Measurements from ENCODE around the gene TBC1D23. TPM values are rescaled to one million over a fixed set of nuclear protein-coding genes. Genes with fewer than 3 reads are reported as not detected.

The TBC1D23 gene
- total RNA-seq, 1 experiment from 2014 or later, result 37.9 TPM

GRCh38 chr3:100361897-100362296 lies 101.1 kb downstream of the TBC1D23 start:
- no peak overlapping the region for H3K27ac ChIP-seq (ENCODE audit: low read length)

GRCh38 chr3:100364421-100364820 lies 103.6 kb downstream of the TBC1D23 start:
- H3K79me2 ChIP-seq (ENCODE audit: low read length), result no peaks in the 10 kb centered on the region
- H3K9me3 ChIP-seq (ENCODE audit: low read length), result no peaks in the 10 kb centered on the region
- no peaks in the 10 kb centered on the region for H3K27me3 ChIP-seq (ENCODE audit: low read length)
- no peaks in the 10 kb centered on the region for H3F3A ChIP-seq (ENCODE audit: low read length, unreplicated experiment)
- CTCF ChIA-PET, result no interaction called here
- H3K4me1 ChIP-seq (ENCODE audit: insufficient read depth, low read length), result peaks cover 16% of the 10 kb centered on the region
- no TSS peak for BruUV-seq (replicated peaks)
- DNase-seq, result no peak
- H3K36me3 ChIP-seq (ENCODE audit: low read depth, low read length), result peaks cover 81% of the 10 kb centered on the region
- TF ChIP-seq CTCF (conservative IDR thresholded peaks at IDR 0.05; ENCODE audit: low read depth, low read length) (no peak), EZH2phosphoT487 (IDR thresholded peaks at IDR 0.05; ENCODE audit: borderline replicate concordance, low read length) (no peak), EZH2 (IDR thresholded peaks at IDR 0.05; ENCODE audit: low read length, unreplicated experiment) (no peak)
- no peak overlapping the region for H3K27ac ChIP-seq (ENCODE audit: low read length)
- intact Hi-C loops (cut with micrococcal nuclease), result no loop called here
- 0 out of 2 replicates have a peak, but pooled peaks cover 7% of the 10 kb centered on the region for H4K20me1 ChIP-seq (ENCODE audit: low read length)
- no peaks in the 10 kb centered on the region for H3K9me2 ChIP-seq (replicated peaks; ENCODE audit: low read length)
- no peak overlapping the region for H2AFZ ChIP-seq (ENCODE audit: low read length)
- H3K4me2 ChIP-seq (ENCODE audit: low read length), result no peak overlapping the region
- POLR2A ChIA-PET (ENCODE audit: unreplicated experiment), result no interaction called here
- H3K4me3 ChIP-seq (ENCODE audit: low read length), result no peak overlapping the region
- ATAC-seq, result no peak
- H3K9ac ChIP-seq (ENCODE audit: low read length), result no peak overlapping the region

More at GRCh38 chr3:100361897-100362296, 101.1 kb downstream of the TBC1D23 start:
- ATAC-seq, result no peak
- Histone ChIP-seq H3K9me2 (replicated peaks; ENCODE audit: low read length) (no peaks in the 10 kb centered on the region), H3K9me3 (ENCODE audit: low read length) (no peaks in the 10 kb centered on the region), H3K27me3 (ENCODE audit: low read length) (no peaks in the 10 kb centered on the region), H3K9ac (ENCODE audit: low read length) (no peak overlapping the region), H3K4me1 (ENCODE audit: insufficient read depth, low read length) (peaks cover 16% of the 10 kb centered on the region), H3K4me2 (ENCODE audit: low read length) (no peak overlapping the region), H3F3A (ENCODE audit: low read length, unreplicated experiment) (no peaks in the 10 kb centered on the region), H3K4me3 (ENCODE audit: low read length) (no peak overlapping the region), H3K79me2 (ENCODE audit: low read length) (no peaks in the 10 kb centered on the region), H4K20me1 (ENCODE audit: low read length) (0 out of 2 replicates have a peak, but pooled peaks cover 7% of the 10 kb centered on the region), H2AFZ (ENCODE audit: low read length) (no peak overlapping the region), H3K36me3 (ENCODE audit: low read depth, low read length) (peaks cover 68% of the 10 kb centered on the region)
- DNase-seq, result no peak
- BruUV-seq (replicated peaks), result TSS peak; percentile 1
- ChIA-PET CTCF (no interaction called here), POLR2A (ENCODE audit: unreplicated experiment) (no interaction called here)
- no peak for TF ChIP-seq EZH2 (IDR thresholded peaks at IDR 0.05; ENCODE audit: low read length, unreplicated experiment)
- no peak for TF ChIP-seq EZH2phosphoT487 (IDR thresholded peaks at IDR 0.05; ENCODE audit: borderline replicate concordance, low read length)
- TF ChIP-seq CTCF (conservative IDR thresholded peaks at IDR 0.05; ENCODE audit: low read depth, low read length), result no peak
- intact Hi-C loops (cut with micrococcal nuclease), result no loop called here

GRCh38 chr3:100366424-100366823 lies 105.6 kb downstream of the TBC1D23 start:
- DNase-seq, result no peak
- intact Hi-C loops (cut with micrococcal nuclease), result no loop called here
- ChIA-PET CTCF (no interaction called here), POLR2A (ENCODE audit: unreplicated experiment) (no interaction called here)
- H3K27ac ChIP-seq (ENCODE audit: low read length), result no peak overlapping the region
- ATAC-seq, result no peak
- BruUV-seq (replicated peaks), result no TSS peak
- no peak overlapping the region for H3K4me2 ChIP-seq (ENCODE audit: low read length)
- peaks cover 81% of the 10 kb centered on the region for H3K36me3 ChIP-seq (ENCODE audit: low read depth, low read length)
- no peaks in the 10 kb centered on the region for H3K27me3 ChIP-seq (ENCODE audit: low read length)
- no peaks in the 10 kb centered on the region for H3F3A ChIP-seq (ENCODE audit: low read length, unreplicated experiment)
- H3K9ac ChIP-seq (ENCODE audit: low read length), result no peak overlapping the region
- no peak overlapping the region for H2AFZ ChIP-seq (ENCODE audit: low read length)
- H3K9me2 ChIP-seq (replicated peaks; ENCODE audit: low read length), result no peaks in the 10 kb centered on the region
- no peak overlapping the region for H3K4me3 ChIP-seq (ENCODE audit: low read length)
- H4K20me1 ChIP-seq (ENCODE audit: low read length), result 0 out of 2 replicates have a peak, but pooled peaks cover 7% of the 10 kb centered on the region
- peaks cover 6% of the 10 kb centered on the region for H3K4me1 ChIP-seq (ENCODE audit: insufficient read depth, low read length)
- TF ChIP-seq EZH2phosphoT487 (IDR thresholded peaks at IDR 0.05; ENCODE audit: borderline replicate concordance, low read length), result no peak
- no peak for TF ChIP-seq CTCF (conservative IDR thresholded peaks at IDR 0.05; ENCODE audit: low read depth, low read length)
- no peak for TF ChIP-seq EZH2 (IDR thresholded peaks at IDR 0.05; ENCODE audit: low read length, unreplicated experiment)
- no peaks in the 10 kb centered on the region for H3K9me3 ChIP-seq (ENCODE audit: low read length)
- no peaks in the 10 kb centered on the region for H3K79me2 ChIP-seq (ENCODE audit: low read length)
